GM19395 (cell line): ENCODE measurements around the gene ADARB2.

Source experiments
- ATAC-seq: cut with Tn5 transposase; IDR thresholded peaks from one replicate; pipeline ENCODE4 v1.9.1; 2021; ENCODE audit warnings: mild to moderate bottlenecking, moderate library complexity; ENCODE audit not compliant: unreplicated experiment

ADARB2 gene

DNA sequence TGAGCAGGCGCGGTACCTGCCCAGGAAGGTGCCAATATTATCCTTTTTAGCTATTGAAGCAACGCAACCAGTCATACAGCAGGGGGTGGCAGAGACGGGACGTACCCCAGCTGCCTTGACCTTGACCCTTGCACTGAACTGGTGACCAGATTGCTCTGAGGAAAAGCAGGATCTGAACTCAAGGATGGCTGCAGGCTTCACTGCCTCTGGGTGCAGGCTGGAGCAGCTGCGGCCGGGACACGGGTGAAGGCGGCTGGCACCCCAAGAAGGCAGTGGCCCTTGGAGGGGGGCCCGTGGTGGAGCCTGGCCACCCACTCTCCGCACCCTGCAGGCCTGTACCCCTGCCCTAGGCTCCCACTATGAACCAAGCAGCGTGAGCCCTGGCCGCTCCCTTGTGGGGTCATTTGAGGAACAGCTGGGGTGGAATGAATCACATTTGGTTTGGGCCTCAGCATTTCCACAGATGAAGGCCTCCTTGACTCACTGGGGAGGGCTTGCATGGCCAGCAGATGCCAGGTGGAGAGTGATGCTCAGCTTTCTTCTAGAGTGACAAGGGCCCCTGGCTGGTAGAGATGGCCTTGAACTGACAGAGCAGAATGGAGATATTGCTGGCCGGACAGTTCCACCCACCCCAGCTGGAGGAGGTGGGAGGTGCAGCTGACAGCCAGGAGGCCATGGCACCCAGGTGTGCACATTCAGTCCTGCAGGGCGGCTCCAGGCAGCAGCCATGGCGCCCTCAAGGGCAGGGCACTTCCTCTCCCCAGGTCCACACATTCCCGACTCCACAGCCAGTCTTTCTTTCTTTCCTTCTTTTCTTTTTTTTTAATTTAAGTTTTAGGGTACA is 462.4 kb downstream of the ADARB2 start:
- no peak for ATAC-seq

DNA sequence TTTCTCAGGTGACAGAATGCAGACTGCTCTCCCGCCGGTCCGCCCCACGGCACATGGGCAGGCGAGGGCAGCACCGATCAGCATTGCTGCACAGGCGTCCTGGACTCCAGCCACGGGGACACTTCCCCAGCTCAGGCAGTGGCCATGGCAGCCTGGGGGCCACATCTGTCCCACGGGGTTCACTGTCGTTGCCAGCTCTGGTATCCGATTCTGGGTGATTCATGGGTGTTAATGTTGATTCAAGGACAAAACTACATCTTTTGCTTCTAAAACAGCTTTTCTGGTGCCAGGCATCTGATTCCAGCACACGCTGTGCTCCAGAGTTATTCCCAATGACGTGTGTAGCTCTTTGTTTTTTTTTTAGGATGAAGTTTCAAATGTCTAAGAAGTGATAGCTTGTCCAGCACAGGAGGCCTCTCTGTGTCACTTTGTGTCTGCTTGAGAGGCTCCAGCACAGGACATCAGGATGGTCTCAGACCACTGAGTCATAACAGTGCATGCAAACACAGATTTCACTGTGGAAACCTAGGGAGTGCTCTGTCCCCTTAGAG is 463.1 kb downstream of the ADARB2 start:
- ATAC-seq: no peak

DNA sequence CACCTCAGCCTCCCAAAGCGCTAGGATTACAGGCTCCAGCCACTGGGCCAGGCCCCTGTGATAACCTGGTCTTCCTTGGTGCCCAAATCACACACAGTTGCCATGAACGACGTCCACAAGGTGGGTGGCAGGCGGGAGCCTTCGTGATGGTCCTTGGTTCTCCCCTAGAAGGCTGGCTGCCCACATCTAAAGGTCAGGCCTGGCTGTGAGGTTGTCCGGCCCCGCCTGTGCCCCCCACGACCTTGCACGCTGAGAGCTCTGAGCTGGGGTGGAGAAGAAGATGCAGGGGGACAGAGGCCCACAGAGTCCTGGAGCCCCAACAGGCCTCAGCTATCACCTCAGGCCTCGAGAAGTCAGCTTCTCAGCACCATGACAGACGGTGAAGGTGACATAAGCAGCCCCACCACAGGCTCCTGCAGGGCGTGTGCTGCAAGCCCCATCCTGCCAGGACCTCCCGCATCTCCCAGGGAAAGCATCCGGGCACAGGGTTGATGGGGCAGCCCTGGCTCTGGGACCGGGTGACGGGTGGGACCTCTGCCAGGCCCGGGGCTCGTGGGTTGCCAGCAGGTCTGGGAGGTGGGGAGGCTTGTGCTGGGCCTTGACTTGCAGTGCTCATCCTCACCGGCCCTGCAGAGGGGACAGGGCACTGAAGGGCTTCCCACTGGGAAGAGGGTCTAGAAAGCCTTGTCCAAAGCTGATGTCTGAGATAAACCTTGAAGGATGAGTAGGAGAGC is 463.8 kb downstream of the ADARB2 start:
- ATAC-seq: no peak

DNA sequence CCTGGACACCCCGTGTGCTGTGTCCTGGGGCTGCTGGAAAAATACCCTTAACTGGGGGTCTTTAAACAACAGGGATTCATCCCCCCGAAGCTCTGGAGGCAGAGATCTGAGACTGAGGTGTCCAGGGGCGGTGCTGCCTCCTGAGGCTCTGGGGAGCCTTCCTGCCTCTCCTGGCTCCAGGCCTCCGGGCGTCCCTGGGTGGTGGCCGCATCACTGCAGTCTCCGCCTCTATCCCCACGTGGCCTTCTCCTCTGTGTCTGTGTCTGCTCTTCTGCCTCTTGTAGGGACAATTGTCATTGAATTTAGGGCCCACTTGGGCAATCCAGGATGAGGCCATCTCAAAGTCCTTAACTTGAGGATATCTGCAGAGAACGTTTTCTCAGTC is 464.6 kb downstream of the ADARB2 start:
- no peak for ATAC-seq

DNA sequence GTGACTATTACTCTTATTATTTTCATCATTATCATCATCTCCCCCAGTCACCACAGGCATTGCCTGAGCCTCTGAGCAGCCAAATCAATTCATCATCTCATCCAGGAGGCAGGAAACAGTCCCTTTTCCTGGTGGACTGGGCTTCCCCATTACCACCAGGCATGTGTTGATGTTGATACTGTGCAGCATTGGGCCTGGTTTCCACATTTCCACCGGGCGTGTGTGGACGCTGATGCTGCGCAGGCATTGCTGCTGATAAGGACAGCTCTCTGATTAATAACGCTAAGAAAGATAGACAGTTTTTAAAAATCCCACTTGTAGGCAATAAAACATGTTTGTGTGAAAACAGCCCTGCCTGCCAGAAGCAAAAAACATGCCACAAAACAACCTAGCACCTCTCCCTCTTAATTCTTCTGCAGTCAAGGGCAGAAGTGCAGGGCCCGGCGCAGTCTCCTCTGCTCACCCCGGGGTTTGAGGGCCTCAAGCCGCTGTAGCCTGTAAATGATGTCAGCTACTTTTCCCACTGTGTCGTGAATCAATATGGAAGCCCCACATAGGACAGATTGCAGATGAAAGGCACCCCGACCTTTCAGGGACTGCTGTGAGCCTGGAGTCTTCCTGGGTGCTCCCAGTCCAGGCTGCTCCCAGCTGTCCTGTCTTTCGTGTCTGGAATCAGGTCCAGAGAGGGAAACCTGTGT is 465.1 kb downstream of the ADARB2 start:
- no peak for ATAC-seq

DNA sequence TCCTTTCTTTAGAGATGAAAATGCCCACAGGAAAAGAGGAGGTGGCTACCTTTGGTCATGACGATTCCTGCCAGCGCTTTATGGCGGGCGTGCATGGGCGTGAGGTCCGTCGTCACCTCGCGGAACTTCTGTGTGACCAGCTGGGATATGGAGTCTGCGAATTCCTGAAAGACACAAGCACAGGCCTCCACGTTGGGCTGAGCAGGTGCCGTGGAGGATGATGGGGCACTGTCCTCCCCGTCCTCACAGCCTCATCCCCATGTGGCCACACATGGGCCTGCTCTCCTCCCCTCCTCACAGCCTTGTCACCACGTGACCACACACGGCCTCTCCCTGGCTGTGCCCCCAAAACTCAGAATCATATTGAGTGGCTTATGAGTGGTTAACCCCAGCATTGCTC is 466.4 kb downstream of the ADARB2 start:
- no peak for ATAC-seq

DNA sequence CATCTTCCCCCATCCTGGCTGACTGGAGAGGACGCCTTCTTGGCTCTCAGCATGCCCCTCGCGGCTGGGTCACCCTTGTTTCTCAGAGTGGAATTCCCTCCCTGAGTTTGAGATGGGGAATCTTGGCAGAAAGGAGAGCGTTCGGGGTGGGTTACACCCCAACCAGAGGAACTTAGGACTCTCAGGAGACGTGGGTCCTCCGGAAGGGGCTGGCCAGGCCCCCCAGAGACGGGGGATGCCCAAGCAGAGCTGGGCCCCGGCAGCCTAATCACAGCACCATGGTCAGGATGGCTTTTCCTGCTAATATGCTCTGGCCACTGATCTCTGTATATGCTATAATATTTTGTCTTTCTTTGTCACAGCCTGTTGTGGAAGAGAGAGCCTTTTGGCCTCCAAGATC is 466.8 kb downstream of the ADARB2 start:
- no peak for ATAC-seq

DNA sequence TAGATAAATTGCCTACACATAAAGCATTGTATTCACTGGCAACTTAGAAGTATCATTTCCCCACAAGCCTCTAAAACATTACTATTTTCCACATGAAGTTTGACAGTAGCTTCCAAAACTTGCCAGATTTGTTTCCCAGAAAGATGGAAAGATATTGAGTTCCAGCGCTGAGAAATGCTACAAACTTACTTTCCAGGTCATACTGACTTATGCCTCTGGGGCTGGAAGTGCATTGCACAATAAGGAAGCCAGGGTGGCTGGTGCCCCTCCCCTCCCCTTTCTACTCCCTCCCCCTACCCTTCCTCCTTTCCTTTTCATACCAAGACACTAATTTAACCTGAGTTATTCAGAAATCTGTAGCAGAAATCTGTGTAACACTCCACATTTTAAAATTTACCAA is 468.5 kb downstream of the ADARB2 start:
- ATAC-seq: no peak

DNA sequence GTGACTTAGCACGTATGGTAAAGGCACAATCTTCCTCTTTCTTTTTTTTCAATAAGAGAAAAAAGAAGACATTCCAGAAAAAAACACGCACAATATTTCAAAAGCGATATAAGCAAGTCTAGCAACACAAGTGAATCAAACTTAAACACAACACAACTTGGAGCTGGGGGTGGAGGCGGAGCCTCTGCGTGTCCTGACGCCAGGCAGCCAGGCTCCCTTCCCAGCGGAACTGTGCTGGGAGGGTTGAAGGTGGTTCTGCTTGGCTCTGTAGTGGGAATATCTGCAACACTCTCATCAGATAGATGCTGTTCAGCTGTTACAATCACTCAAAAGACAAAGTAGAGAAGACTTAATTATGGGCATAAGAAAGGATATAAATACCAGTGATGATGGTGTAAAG is 469.8 kb downstream of the ADARB2 start:
- ATAC-seq: no peak

DNA sequence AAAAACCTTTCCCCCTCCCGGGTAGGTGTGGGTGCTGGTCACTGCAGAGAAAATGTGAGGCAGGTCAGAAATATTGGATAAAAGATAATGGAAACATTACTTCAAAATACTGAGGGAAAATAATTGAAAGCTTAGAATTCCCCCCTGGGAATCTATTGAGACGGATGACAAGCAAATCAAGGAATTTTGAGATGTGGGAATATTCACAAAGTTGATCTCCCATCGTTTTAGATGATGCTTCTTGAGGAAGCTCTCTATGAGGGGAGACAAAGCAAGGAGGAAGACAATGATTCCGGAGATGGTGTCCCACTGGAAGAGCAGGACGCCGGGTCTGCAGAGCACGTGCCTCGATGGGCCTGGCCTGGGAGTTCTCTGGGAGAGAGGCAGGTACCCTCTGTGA is 470.2 kb downstream of the ADARB2 start:
- ATAC-seq: no peak

DNA sequence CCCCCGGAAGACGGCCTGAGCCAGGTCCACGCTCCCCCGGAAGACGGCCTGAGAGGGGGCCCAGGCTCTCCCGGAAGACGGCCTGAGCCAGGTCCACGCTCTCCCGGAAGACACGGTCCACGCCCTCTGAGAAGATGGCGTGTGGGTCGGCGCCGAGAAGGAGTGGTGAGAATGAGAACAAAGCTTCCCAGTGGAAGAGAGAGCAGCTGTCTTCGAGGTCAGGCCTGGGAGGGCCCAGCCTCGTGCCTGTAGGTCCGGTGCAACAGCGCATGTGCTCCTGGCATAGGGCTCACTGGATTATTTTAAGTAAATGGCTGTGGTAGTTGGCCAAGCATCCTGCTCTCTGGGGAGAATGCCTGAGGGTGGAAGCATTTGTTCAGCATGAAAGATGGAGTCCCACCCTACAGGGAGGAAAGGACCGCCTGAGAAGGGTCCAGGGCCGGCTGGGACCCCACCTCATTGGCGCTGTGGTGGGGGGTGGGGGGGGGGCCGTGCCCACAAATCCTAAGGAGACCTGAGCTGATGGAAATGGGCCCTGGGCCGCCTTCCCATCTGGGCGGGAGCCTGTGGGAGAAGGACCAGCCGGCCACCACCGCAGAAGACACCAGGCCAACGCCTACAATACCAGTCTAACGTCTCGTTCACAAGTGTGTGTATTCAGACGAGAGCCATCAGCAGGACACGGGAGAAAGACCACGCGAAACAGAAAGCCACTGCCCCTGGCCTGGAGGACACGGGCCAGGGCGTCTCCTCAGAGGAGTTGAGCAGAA is 471.1 kb downstream of the ADARB2 start:
- no peak for ATAC-seq

DNA sequence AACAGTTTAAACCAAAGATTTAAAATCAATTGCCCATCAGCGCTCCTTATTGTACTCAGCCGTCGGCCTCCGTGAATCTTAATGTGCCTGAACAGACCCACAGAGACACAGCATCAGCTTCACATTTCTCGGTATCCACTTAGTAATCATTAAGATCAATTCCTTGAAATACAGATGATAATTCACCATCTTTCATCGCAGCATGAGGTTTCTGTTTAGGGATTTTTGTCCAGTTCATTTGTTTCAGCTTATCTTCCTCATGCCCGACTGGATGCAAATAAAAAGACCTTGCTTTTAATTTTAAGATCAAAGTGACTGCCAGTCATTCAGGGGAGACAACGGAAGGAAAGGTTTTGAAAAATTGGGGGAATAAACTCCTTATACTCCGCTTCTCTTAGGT is 473.3 kb downstream of the ADARB2 start:
- ATAC-seq: no peak

DNA sequence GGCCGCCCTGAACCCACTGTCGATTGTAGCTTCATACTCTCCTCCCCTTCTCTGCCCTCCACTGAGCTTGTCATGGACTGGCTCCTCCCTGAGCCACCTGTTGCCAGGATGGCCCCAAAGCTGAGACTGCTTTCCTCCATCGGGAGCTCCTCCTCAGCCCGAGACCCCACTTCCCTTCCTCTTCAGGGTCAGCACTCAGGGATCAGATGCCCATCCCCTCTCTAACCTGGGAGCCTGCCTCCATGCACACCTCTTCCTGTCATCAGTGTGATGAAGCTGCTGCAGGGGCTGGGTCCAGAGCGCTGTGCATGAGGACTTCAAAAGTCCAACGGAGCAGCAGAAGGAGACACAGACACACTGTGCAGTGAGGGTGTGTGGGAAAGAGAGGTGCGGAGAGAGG is 480.1 kb downstream of the ADARB2 start:
- no peak for ATAC-seq

DNA sequence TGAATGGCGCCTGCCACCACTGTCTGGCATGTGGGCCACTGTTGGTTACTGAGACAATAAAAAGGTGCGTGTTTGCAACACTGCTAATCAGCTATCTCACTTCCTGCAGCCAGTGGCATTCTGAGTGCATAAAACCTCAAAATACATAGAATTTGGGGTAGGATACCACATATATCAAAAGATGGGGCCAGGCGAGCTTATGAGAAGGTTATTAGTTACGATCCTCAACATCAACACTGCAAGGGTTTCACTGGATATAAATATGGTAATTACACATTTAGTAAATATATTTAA is 480.9 kb downstream of the ADARB2 start:
- no peak for ATAC-seq

DNA sequence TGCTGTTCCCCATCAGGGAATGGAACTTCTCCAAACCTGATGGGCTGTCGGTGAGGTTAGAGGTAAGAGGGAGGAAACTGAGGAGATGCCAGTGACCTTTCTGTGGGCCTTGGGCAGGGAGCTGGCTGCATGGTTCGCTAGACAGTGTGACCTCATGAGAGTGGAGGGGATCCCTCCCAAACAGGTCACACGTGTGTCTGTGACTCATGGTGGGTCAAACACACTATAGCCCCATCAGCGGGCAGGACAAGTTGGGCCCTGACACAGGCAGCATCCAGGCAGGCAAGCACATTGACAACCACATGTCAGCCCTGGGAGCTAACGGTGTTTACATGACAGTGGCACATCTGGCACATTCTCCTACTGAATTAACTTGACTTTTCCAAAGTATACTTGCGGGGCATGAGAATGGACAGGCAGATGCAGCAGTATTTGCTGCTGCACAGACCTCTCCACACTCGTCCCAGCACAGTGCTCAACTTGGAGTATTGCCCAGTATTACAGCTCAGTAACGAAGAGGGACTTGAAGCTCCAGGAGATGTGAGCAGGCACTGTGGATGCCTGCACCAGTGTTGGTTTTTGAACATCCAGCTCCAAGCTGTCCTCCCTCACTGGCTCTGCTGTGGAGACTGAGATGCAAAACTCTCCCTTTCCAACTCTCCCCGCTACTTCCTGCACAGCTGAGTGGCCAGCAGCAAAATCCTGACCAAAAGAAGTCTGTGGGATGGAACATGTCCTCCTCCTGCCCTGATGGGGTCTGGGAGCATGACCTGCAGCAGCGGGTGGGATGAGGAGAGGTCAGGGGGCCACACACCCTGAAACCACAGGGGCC is 481.5 kb downstream of the ADARB2 start:
- no peak for ATAC-seq

DNA sequence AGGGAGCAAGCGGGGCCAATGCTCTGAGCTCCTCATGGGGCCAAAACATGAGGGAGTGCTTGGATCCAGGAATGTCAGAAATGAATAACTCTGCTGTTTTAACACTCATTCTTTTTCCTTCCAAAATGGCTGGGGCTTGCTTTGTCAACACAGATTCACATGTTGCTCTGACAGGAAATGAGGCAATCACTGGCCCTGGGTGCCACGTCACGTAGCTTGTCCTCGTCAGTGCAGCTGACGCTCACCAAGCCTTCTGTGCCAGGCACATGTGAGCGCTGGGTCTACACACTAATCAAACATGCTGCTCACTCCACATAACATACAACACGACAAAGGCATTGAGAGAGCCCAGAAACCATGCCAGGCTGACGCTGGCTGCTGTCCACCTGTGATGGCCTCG is 482.2 kb downstream of the ADARB2 start:
- ATAC-seq: no peak

DNA sequence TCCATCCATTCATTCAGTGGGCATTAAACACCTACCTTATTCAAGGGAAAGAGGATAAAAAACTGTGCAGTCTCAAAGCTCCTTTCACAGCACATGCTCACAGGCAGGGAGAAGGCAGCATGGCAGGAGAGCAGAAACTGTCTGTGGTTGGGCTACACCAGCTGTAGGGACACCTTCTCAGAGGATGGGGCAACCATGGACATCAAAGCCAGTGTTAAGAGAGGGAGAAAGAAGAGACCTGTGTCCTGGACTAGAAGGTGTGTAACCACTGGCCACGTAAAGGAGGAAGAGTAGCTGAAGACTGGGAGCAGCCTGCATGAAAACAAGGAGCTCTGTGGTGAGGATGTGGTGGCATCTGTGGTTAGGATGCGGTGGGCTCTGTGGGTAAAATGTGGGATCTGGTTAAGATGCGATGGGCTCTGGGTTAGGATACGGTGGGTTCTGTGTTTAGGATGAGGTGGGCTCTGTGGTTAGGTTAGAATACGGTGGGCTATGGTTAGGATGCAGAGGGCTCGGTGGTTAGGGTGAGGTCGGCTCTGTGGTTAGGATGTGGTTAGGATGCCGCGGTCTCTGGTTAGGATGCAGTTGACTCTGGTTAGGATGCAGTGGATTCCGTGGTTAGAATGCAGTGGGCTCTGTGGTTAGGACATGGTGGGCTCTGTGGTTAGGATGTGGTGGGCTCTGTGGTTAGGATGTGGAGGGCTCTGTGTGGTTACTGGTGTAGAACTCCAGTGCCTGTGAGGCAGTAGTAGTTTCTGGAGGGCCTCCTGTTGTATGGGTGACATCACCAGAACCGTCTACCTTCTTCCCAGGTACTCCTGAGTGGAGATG is 483.6 kb downstream of the ADARB2 start:
- no peak for ATAC-seq

DNA sequence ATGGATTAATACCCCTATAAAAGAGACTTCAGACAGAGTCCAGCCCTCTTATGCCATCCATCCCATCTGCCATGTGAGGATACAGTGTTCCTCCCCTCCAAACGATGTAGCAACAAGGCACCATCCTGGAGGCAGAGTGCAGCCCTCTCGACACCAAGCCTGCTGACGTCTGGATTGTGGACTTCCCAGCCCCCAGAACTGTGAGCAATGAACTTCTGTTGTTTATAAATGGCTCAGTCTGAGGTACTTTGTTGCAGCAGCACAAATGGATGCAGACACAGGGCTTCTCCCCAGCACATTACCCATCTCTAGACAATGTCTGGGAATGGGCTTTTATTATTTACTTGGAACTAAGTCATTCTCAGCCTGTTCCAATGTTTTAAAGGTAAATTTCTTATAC is 485.6 kb downstream of the ADARB2 start:
- no peak for ATAC-seq
